GM19099 (cell line): Measurements from ENCODE around the gene SFMBT2.

ENCODE experiments used
- POLR2A ChIP-seq: IDR thresholded peaks from 3 replicates; pipeline ENCODE4 v1.6.1; 2011; ENCODE audit warnings: low read depth; ENCODE audit not compliant: insufficient read length; ENCODE audit errors: extremely low read depth

Gene SFMBT2

GRCh38 chr10:7308826-7309225 is 102.0 kb downstream of the SFMBT2 start:
- TF ChIP-seq POLR2A: no peak

GRCh38 chr10:7306616-7307015 is 104.2 kb downstream of the SFMBT2 start:
- TF ChIP-seq POLR2A: no peak

- no peak for TF ChIP-seq POLR2A
Measured at GRCh38 chr10:7306147-7306546, 104.7 kb downstream of the SFMBT2 start.

- no peak for TF ChIP-seq POLR2A
Measured at GRCh38 chr10:7305053-7305452, 105.8 kb downstream of the SFMBT2 start.

GRCh38 chr10:7304110-7304509 is 106.7 kb downstream of the SFMBT2 start:
- TF ChIP-seq POLR2A: no peak

GRCh38 chr10:7302930-7303557 is 107.8 kb downstream of the SFMBT2 start:
- TF ChIP-seq POLR2A: no peak

GRCh38 chr10:7302392-7302906 is 108.4 kb downstream of the SFMBT2 start:
- TF ChIP-seq POLR2A: no peak

- TF ChIP-seq POLR2A: no peak
Measured at GRCh38 chr10:7301006-7301778, 109.6 kb downstream of the SFMBT2 start.

GRCh38 chr10:7300384-7300971 is 110.4 kb downstream of the SFMBT2 start:
- TF ChIP-seq POLR2A: no peak

GRCh38 chr10:7298495-7298894 is 112.3 kb downstream of the SFMBT2 start:
- TF ChIP-seq POLR2A: no peak

GRCh38 chr10:7297094-7297493 is 113.7 kb downstream of the SFMBT2 start:
- no peak for TF ChIP-seq POLR2A

GRCh38 chr10:7296648-7297047 is 114.2 kb downstream of the SFMBT2 start:
- TF ChIP-seq POLR2A: no peak

GRCh38 chr10:7296076-7296475 is 114.8 kb downstream of the SFMBT2 start:
- TF ChIP-seq POLR2A: no peak

- no peak for TF ChIP-seq POLR2A
Measured at GRCh38 chr10:7293378-7293920, 117.4 kb downstream of the SFMBT2 start.

GRCh38 chr10:7291487-7292270 is 119.2 kb downstream of the SFMBT2 start:
- no peak for TF ChIP-seq POLR2A
